ENCODE data around the gene GPR101. TPM values are rescaled to one million over a fixed set of nuclear protein-coding genes. Genes with fewer than 3 reads are reported as not detected.

The GPR101 gene
- total RNA-seq: not detected
- not detected for polyA plus RNA-seq (ENCODE audit: insufficient read depth in 1 of 8, insufficient read length in 8 of 8, low replicate concordance in 1 of 8)
- long read RNA-seq, donor 1: 0 reads
- long read RNA-seq, donor 2: 0 reads
- long read RNA-seq, donor 3: 0 reads
- long read RNA-seq, donor 4: 0 reads
- long read RNA-seq, donor 5: 0 reads
- long read RNA-seq, donor 6: 0 reads
- long read RNA-seq, donor 7: 0 reads
- long read RNA-seq, donor 8: 0 reads
- long read RNA-seq, donor 9: 0 reads
- long read RNA-seq, donor 10: 0 reads
- long read RNA-seq, donor 11: 0 reads

- H3K27me3 ChIP-seq (ENCODE audit: control insufficient read depth, insufficient read depth, low read length): peaks cover 68% of the 10 kb centered on the region
- H3K27ac ChIP-seq (ENCODE audit: low read length): no peak within 1 kb of the TSS
- 31% methylated on average over 64 of the region's 68 CpGs for WGBS (ENCODE audit: insufficient coverage)
- H3K4me3 ChIP-seq (ENCODE audit: low read length): no peak within 1 kb of the TSS
- peaks cover 5% of the 10 kb centered on the region for H3K4me1 ChIP-seq (ENCODE audit: control insufficient read depth, insufficient read depth, low read length)
- no peaks in the 10 kb centered on the region for H3K9me3 ChIP-seq (replicated peaks; ENCODE audit: control insufficient read depth, low read depth, low read length)
- H3K36me3 ChIP-seq (ENCODE audit: control insufficient read depth, insufficient read depth, low read length): no peaks in the 10 kb centered on the region
- DNase-seq: no peak
These were observed at the start of gene GPR101 for GRCh38 chrX:137033774-137034507. Gene GPR101, minus strand, starts transcription at chrX:137033995. Its CDS starts 2,321 bp downstream, at chrX:137031674.

- 82% methylated on average over 1 of the region's 2 CpGs for WGBS (ENCODE audit: insufficient coverage)
- H3K4me1 ChIP-seq (ENCODE audit: control insufficient read depth, insufficient read depth, low read length): no peaks in the 10 kb centered on the region
- no peak overlapping the region for H3K27ac ChIP-seq (ENCODE audit: low read length)
- H3K36me3 ChIP-seq (ENCODE audit: control insufficient read depth, insufficient read depth, low read length): no peaks in the 10 kb centered on the region
- no peak for DNase-seq
- H3K4me3 ChIP-seq (ENCODE audit: low read length): no peak overlapping the region
- no peaks in the 10 kb centered on the region for H3K27me3 ChIP-seq (ENCODE audit: control insufficient read depth, insufficient read depth, low read length)
- no peaks in the 10 kb centered on the region for H3K9me3 ChIP-seq (replicated peaks; ENCODE audit: control insufficient read depth, low read depth, low read length)
These were observed 47.4 kb upstream of the GPR101 start for GRCh38 chrX:137081239-137081638.

GRCh38 chrX:137072396-137072795 lies 38.6 kb upstream of the GPR101 start:
- H3K27me3 ChIP-seq (ENCODE audit: control insufficient read depth, insufficient read depth, low read length): no peaks in the 10 kb centered on the region
- no peak overlapping the region for H3K27ac ChIP-seq (ENCODE audit: low read length)
- DNase-seq: no peak
- no CpG with 5 or more reads among the region's 1 CpG for WGBS (ENCODE audit: insufficient coverage)
- no peaks in the 10 kb centered on the region for H3K9me3 ChIP-seq (replicated peaks; ENCODE audit: control insufficient read depth, low read depth, low read length)
- no peak overlapping the region for H3K4me3 ChIP-seq (ENCODE audit: low read length)
- H3K4me1 ChIP-seq (ENCODE audit: control insufficient read depth, insufficient read depth, low read length): no peaks in the 10 kb centered on the region
- no peaks in the 10 kb centered on the region for H3K36me3 ChIP-seq (ENCODE audit: control insufficient read depth, insufficient read depth, low read length)

GRCh38 chrX:137071596-137071995 lies 37.8 kb upstream of the GPR101 start:
- WGBS (ENCODE audit: insufficient coverage): no CpG with 5 or more reads among the region's 2 CpGs
- no peak overlapping the region for H3K27ac ChIP-seq (ENCODE audit: low read length)
- no peaks in the 10 kb centered on the region for H3K36me3 ChIP-seq (ENCODE audit: control insufficient read depth, insufficient read depth, low read length)

GRCh38 chrX:137067147-137067546 lies 33.4 kb upstream of the GPR101 start:
- WGBS (ENCODE audit: insufficient coverage): 60% methylated on average over 1 of the region's 2 CpGs
- no peak overlapping the region for H3K4me3 ChIP-seq (ENCODE audit: low read length)
- H3K9me3 ChIP-seq (replicated peaks; ENCODE audit: control insufficient read depth, low read depth, low read length): no peaks in the 10 kb centered on the region
- H3K4me1 ChIP-seq (ENCODE audit: control insufficient read depth, insufficient read depth, low read length): no peaks in the 10 kb centered on the region
- DNase-seq: no peak
- H3K27ac ChIP-seq (ENCODE audit: low read length): no peak overlapping the region
- no peaks in the 10 kb centered on the region for H3K27me3 ChIP-seq (ENCODE audit: control insufficient read depth, insufficient read depth, low read length)
- H3K36me3 ChIP-seq (ENCODE audit: control insufficient read depth, insufficient read depth, low read length): no peaks in the 10 kb centered on the region

More at GRCh38 chrX:137071596-137071995, 37.8 kb upstream of the GPR101 start:
- Histone ChIP-seq H3K4me3 (ENCODE audit: low read length) (no peak overlapping the region), H3K9me3 (replicated peaks; ENCODE audit: control insufficient read depth, low read depth, low read length) (no peaks in the 10 kb centered on the region), H3K27me3 (ENCODE audit: control insufficient read depth, insufficient read depth, low read length) (no peaks in the 10 kb centered on the region), H3K4me1 (ENCODE audit: control insufficient read depth, insufficient read depth, low read length) (no peaks in the 10 kb centered on the region)
- DNase-seq: no peak

GRCh38 chrX:137062915-137063617 lies 29.3 kb upstream of the GPR101 start:
- Histone ChIP-seq H3K27ac (ENCODE audit: low read length) (no peak overlapping the region), H3K27me3 (ENCODE audit: control insufficient read depth, insufficient read depth, low read length) (peaks cover 5% of the 10 kb centered on the region), H3K4me1 (ENCODE audit: control insufficient read depth, insufficient read depth, low read length) (no peaks in the 10 kb centered on the region), H3K4me3 (ENCODE audit: low read length) (no peak overlapping the region), H3K36me3 (ENCODE audit: control insufficient read depth, insufficient read depth, low read length) (no peaks in the 10 kb centered on the region), H3K9me3 (replicated peaks; ENCODE audit: control insufficient read depth, low read depth, low read length) (no peaks in the 10 kb centered on the region)
- no CpG with 5 or more reads among the region's 4 CpGs for WGBS (ENCODE audit: insufficient coverage)
- no peak for DNase-seq

DNA sequence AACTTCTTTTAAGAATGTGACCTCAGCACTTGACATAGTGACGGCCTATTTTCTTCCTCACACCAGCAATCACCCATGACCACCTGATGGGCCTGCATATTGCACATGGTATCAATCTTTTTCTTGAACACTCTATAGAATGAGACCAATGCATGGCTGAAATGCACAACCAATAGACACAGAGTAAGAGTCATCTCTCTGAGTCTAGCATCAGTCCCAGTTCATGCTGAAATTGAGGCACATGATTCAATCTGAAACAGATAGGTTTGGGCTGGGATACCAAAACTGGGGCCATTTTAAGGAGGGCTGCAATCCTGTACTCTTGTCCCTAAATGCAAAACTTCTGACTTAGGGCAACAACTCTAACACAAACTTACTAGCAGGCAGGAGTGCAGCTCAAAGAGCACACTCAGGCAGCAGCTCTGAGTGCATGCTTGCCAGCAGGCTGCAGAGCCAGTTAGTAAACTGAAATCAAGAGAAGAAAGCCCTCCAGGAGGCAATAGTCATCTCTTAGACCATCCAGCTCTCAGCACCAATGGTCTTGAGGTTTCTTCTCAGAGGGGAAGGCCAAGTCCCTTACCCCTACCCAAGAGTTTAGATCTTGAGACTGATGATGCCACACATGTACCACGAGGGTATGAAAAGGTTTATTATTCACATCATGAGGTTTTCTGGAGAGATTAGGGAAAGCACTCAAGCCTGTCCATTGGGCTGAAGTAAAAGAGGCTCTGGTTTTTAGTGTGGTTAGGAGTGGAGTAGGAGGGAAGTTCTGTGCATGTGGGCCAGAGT lies 24.7 kb upstream of the GPR101 start:
- Histone ChIP-seq H3K27me3 (ENCODE audit: control insufficient read depth, insufficient read depth, low read length) (peaks cover 15% of the 10 kb centered on the region), H3K9me3 (replicated peaks; ENCODE audit: control insufficient read depth, low read depth, low read length) (no peaks in the 10 kb centered on the region), H3K27ac (ENCODE audit: low read length) (no peak overlapping the region), H3K4me1 (ENCODE audit: control insufficient read depth, insufficient read depth, low read length) (no peaks in the 10 kb centered on the region), H3K4me3 (ENCODE audit: low read length) (no peak overlapping the region), H3K36me3 (ENCODE audit: control insufficient read depth, insufficient read depth, low read length) (no peaks in the 10 kb centered on the region)
- no peak for DNase-seq
- WGBS (ENCODE audit: insufficient coverage): no CpG with 5 or more reads among the region's 2 CpGs

DNA sequence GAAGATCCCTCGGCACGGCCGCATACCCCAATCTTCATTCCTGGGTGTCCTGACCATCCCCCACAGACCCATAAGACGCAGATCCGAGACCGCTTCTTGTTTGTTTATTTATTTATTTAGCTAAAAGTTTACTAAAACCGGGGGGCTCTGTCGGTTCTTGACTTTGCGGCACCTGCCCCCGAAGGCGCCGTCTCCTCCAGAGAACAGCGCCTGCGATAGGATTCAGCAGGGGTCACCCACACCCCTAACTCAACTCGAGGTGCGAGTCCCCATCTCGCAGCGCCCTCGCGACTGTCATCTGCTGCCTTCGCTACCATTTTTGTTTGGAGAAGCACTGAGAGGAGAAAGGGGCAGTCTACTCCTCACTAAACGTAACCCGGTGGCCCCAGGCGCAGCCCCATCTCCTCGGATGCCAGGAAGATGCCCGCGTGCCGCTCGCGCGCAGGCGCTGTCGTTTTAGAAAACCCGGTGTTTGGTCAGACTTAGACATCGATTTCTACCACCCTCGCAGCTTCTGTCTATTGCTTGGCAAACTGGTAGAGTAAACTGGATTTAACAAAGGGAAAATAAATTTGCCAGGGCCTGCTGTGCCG lies 18.9 kb upstream of the GPR101 start:
- H3K27ac ChIP-seq (ENCODE audit: low read length): no peak overlapping the region
- H3K27me3 ChIP-seq (ENCODE audit: control insufficient read depth, insufficient read depth, low read length): peaks cover 43% of the 10 kb centered on the region
- 24% methylated on average over 31 of the region's 37 CpGs for WGBS (ENCODE audit: insufficient coverage)

DNA sequence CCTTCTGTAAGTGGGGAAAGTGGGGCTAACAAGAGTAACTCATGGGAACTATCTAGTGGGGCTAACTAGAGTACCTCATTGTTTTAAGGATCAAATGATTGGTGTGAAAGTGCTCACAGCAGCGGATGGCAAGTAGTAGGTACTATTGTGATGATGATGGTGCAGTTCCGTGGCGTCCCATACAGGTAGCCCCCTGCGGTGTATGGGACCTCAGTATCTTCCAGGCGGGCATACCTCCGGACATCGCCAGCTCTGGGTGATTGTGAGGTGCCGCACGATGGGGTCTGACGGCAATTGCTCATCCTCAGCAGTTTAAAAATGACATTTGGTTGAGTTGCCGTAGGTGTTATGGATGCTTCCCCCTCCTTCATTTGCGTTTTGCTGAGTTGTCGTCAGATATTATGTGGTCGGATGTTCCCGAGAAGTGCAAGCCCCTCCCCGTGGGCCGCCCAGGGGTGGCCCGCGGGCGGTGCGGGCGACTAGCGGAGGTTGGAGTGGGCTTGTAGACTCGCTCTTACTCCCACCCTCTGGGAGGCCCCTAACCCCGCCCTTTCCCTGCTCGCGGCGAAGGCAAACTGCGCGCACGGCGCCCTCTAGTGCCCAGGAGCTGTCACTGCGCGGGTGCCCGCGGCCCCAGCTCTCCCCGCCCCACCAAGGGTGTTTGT lies 18.3 kb upstream of the GPR101 start:
- DNase-seq: peak; percentile 68
- Histone ChIP-seq H3K9me3 (replicated peaks; ENCODE audit: control insufficient read depth, low read depth, low read length) (no peaks in the 10 kb centered on the region), H3K36me3 (ENCODE audit: control insufficient read depth, insufficient read depth, low read length) (no peaks in the 10 kb centered on the region), H3K27ac (ENCODE audit: low read length) (no peak overlapping the region), H3K4me3 (ENCODE audit: low read length) (peak overlapping the region; percentile 36), H3K4me1 (ENCODE audit: control insufficient read depth, insufficient read depth, low read length) (peaks cover 9% of the 10 kb centered on the region), H3K27me3 (ENCODE audit: control insufficient read depth, insufficient read depth, low read length) (peaks cover 45% of the 10 kb centered on the region)
- 14% methylated on average over 27 of the region's 37 CpGs for WGBS (ENCODE audit: insufficient coverage)

More for the DNA sequence above, 18.9 kb upstream of the GPR101 start:
- Histone ChIP-seq H3K4me1 (ENCODE audit: control insufficient read depth, insufficient read depth, low read length) (peaks cover 9% of the 10 kb centered on the region), H3K36me3 (ENCODE audit: control insufficient read depth, insufficient read depth, low read length) (no peaks in the 10 kb centered on the region), H3K4me3 (ENCODE audit: low read length) (peak overlapping the region; percentile 36), H3K9me3 (replicated peaks; ENCODE audit: control insufficient read depth, low read depth, low read length) (no peaks in the 10 kb centered on the region)
- DNase-seq: no peak

Measured in muscle of leg (tissue), 16 donors.